Suprapubic skin (tissue), 3 donors: Measurements from ENCODE around the gene FMNL2.

ENCODE experiments used
- POLR2A ChIP-seq, 2 donors: fragments of 450-650 bp; IDR thresholded peaks; one replicate each; pipeline ENCODE4 v1.6.1; 2017; ENCODE audit warnings: antibody characterized with exemption in 2 of 2, mild to moderate bottlenecking in 2 of 2, moderate library complexity in 2 of 2
- TF ChIP-seq, protein P1 (sequence below), 2 donors: fragments of 200-600 bp in 1 of 2; fragments of 450-650 bp in 1 of 2; sonication (generic) in 1 of 2; IDR thresholded peaks; one replicate each; pipeline ENCODE4 v1.5.1; 2016 to 2019; ENCODE audit warnings: antibody characterized with exemption in 2 of 2, mild to moderate bottlenecking in 1 of 2, moderate library complexity in 1 of 2

- no peak for TF ChIP-seq POLR2A (IDR thresholded peaks at IDR 0.05)
- TF ChIP-seq, protein P1, sequence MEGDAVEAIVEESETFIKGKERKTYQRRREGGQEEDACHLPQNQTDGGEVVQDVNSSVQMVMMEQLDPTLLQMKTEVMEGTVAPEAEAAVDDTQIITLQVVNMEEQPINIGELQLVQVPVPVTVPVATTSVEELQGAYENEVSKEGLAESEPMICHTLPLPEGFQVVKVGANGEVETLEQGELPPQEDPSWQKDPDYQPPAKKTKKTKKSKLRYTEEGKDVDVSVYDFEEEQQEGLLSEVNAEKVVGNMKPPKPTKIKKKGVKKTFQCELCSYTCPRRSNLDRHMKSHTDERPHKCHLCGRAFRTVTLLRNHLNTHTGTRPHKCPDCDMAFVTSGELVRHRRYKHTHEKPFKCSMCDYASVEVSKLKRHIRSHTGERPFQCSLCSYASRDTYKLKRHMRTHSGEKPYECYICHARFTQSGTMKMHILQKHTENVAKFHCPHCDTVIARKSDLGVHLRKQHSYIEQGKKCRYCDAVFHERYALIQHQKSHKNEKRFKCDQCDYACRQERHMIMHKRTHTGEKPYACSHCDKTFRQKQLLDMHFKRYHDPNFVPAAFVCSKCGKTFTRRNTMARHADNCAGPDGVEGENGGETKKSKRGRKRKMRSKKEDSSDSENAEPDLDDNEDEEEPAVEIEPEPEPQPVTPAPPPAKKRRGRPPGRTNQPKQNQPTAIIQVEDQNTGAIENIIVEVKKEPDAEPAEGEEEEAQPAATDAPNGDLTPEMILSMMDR (IDR thresholded peaks at IDR 0.05): no peak
These were observed 194.6 kb downstream of the FMNL2 start for GRCh38 chr2:152529420-152530115.
